Activated CD4-positive, alpha-beta T cell treated with anti-CD3 and anti-CD28 coated beads for 1 hour (primary cell): Measurements from ENCODE around the gene BIRC6.
"Not testable (repeated sequence)": the region's sequence is repeated elsewhere in the genome, so short reads cannot be mapped to it uniquely, and the experiment has no call there.

Experiments used
- DNase-seq: peaks from one replicate; pipeline ENCODE4 v3.0.0-alpha.2; 2020

BIRC6 gene

GRCh38 chr2:32626639-32627221 is 269.9 kb downstream of the BIRC6 start:
- no peak for DNase-seq

- DNase-seq, result no peak
Measured at GRCh38 chr2:32627441-32627813, 270.6 kb downstream of the BIRC6 start.

GRCh38 chr2:32627814-32628579 is 271.2 kb downstream of the BIRC6 start, which contains the start of gene TTC27:
TTC27 (plus strand) TSS chr2:32628050; CDS start chr2:32628293, 243 bp downstream.
- DNase-seq, result peak; percentile 91

- DNase-seq, result no peak
Measured at GRCh38 chr2:32632089-32632488, 275.3 kb downstream of the BIRC6 start.

GRCh38 chr2:32633040-32633439 is 276.2 kb downstream of the BIRC6 start:
- no peak for DNase-seq

GRCh38 chr2:32638548-32638947 is 281.7 kb downstream of the BIRC6 start:
- DNase-seq, result not testable (repeated sequence)

- DNase-seq, result no peak
Measured at GRCh38 chr2:32641180-32641579, 284.4 kb downstream of the BIRC6 start.

- no peak for DNase-seq
Measured at GRCh38 chr2:32647180-32647651, 290.4 kb downstream of the BIRC6 start.

- DNase-seq, result no peak
Measured at GRCh38 chr2:32652555-32653209, 295.9 kb downstream of the BIRC6 start.

GRCh38 chr2:32656069-32656468 is 299.2 kb downstream of the BIRC6 start:
- no peak for DNase-seq

GRCh38 chr2:32663864-32664263 is 307.0 kb downstream of the BIRC6 start:
- DNase-seq, result no peak

- no peak for DNase-seq
Measured at GRCh38 chr2:32666704-32667103, 309.9 kb downstream of the BIRC6 start.

GRCh38 chr2:32668254-32668653 is 311.4 kb downstream of the BIRC6 start:
- DNase-seq, result no peak
